ENCODE results near the gene TLR7.

The TLR7 gene

GRCh38 chrX:12871257-12871656 is 4.4 kb downstream of the TLR7 start:
- H3K27me3 ChIP-seq (ENCODE audit: control insufficient read depth, insufficient read depth, low read length): no peaks in the 10 kb centered on the region
- no peaks in the 10 kb centered on the region for H3K36me3 ChIP-seq (ENCODE audit: control insufficient read depth, insufficient read depth, low read length)
- H3K9ac ChIP-seq (ENCODE audit: low read length): no peak overlapping the region
- H3K4me3 ChIP-seq (ENCODE audit: low read length): no peak overlapping the region
- H3K9me3 ChIP-seq (ENCODE audit: control insufficient read depth, low read length): no peaks in the 10 kb centered on the region
- no peaks in the 10 kb centered on the region for H3K4me1 ChIP-seq (ENCODE audit: control insufficient read depth, insufficient read depth, low read length)

DNA sequence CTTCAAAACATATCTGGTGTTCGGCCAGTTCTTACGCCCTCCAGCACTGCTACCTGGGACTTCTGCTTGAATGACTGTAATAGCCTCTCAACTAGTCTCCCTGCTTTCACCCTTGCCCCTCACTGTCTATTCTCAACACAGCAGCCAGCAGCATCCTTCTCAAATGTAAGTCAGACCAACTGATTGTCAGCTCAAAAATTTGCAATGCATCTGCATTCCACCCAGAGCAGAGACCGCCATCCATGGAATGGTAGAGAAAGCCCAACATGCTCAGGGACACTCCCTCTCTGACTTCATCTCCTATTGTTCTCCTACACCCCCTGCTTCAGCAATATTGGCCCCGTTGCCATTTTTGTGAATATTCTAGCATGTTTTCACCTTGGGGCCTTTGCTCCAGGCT is 5.9 kb downstream of the TLR7 start:
- H3K27me3 ChIP-seq (ENCODE audit: control insufficient read depth, insufficient read depth, low read length): no peaks in the 10 kb centered on the region
- H3K4me1 ChIP-seq (ENCODE audit: control insufficient read depth, insufficient read depth, low read length): no peaks in the 10 kb centered on the region
- no peaks in the 10 kb centered on the region for H3K9me3 ChIP-seq (ENCODE audit: control insufficient read depth, low read length)
- no peaks in the 10 kb centered on the region for H3K36me3 ChIP-seq (ENCODE audit: control insufficient read depth, insufficient read depth, low read length)
- no peak overlapping the region for H3K4me3 ChIP-seq (ENCODE audit: low read length)
- no peak overlapping the region for H3K9ac ChIP-seq (ENCODE audit: low read length)

DNA sequence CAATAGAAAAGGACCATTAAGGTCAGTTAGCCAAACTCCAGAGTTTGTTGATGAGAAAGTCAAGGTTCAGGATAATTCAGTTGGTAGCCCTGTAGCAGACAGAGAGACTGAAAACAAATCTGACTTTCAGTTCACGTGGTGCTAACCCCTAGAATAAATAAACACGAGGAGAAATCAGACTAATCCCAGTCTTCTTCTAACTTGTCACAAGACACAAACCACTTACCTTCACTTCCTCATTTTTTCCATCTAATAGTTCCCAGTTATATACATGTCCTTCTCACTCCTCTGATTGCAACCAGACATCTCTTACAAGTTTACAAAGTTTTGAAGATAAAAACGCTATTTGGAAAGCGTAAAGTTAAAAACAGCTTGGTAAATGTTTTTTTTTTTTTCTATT is 7.7 kb downstream of the TLR7 start:
- Histone ChIP-seq H3K4me1 (ENCODE audit: control insufficient read depth, insufficient read depth, low read length) (no peaks in the 10 kb centered on the region), H3K9ac (ENCODE audit: low read length) (no peak overlapping the region), H3K4me3 (ENCODE audit: low read length) (no peak overlapping the region), H3K9me3 (ENCODE audit: control insufficient read depth, low read length) (no peaks in the 10 kb centered on the region), H3K36me3 (ENCODE audit: control insufficient read depth, insufficient read depth, low read length) (no peaks in the 10 kb centered on the region), H3K27me3 (ENCODE audit: control insufficient read depth, insufficient read depth, low read length) (no peaks in the 10 kb centered on the region)

- Histone ChIP-seq H3K4me3 (ENCODE audit: low read length) (no peak overlapping the region), H3K4me1 (ENCODE audit: control insufficient read depth, insufficient read depth, low read length) (no peaks in the 10 kb centered on the region), H3K9ac (ENCODE audit: low read length) (no peak overlapping the region), H3K9me3 (ENCODE audit: control insufficient read depth, low read length) (no peaks in the 10 kb centered on the region), H3K27me3 (ENCODE audit: control insufficient read depth, insufficient read depth, low read length) (no peaks in the 10 kb centered on the region), H3K36me3 (ENCODE audit: control insufficient read depth, insufficient read depth, low read length) (no peaks in the 10 kb centered on the region)
These were observed 10.5 kb downstream of the TLR7 start for GRCh38 chrX:12877386-12877785.

- Histone ChIP-seq H3K36me3 (ENCODE audit: control insufficient read depth, insufficient read depth, low read length) (no peaks in the 10 kb centered on the region), H3K27me3 (ENCODE audit: control insufficient read depth, insufficient read depth, low read length) (no peaks in the 10 kb centered on the region), H3K9me3 (ENCODE audit: control insufficient read depth, low read length) (no peaks in the 10 kb centered on the region), H3K9ac (ENCODE audit: low read length) (no peak overlapping the region), H3K4me3 (ENCODE audit: low read length) (no peak overlapping the region), H3K4me1 (ENCODE audit: control insufficient read depth, insufficient read depth, low read length) (no peaks in the 10 kb centered on the region)
These were observed 11.7 kb downstream of the TLR7 start for GRCh38 chrX:12878536-12878935.

DNA sequence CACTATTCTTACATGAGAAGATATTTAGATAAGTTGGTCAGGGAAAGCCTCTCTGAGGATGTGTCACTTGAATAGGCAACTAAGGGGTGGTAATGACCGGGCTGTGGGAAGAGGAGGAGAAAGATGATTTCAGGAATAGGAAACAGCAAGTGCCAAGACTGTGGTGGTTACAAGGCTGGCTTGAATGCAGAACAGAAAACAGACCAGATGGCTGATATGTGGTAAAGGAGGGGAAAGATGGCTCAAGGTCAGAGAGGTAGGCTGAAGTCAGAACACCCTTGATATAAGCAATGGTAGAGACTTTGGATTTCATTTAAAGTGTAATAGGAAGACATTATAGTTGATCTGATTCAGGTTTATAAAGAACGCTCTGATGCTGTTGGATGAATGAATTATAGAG is 15.0 kb downstream of the TLR7 start:
- H3K36me3 ChIP-seq (ENCODE audit: control insufficient read depth, insufficient read depth, low read length): no peaks in the 10 kb centered on the region
- no peaks in the 10 kb centered on the region for H3K27me3 ChIP-seq (ENCODE audit: control insufficient read depth, insufficient read depth, low read length)
- H3K4me1 ChIP-seq (ENCODE audit: control insufficient read depth, insufficient read depth, low read length): no peaks in the 10 kb centered on the region
- no peaks in the 10 kb centered on the region for H3K9me3 ChIP-seq (ENCODE audit: control insufficient read depth, low read length)
- H3K4me3 ChIP-seq (ENCODE audit: low read length): no peak overlapping the region
- H3K9ac ChIP-seq (ENCODE audit: low read length): no peak overlapping the region

DNA sequence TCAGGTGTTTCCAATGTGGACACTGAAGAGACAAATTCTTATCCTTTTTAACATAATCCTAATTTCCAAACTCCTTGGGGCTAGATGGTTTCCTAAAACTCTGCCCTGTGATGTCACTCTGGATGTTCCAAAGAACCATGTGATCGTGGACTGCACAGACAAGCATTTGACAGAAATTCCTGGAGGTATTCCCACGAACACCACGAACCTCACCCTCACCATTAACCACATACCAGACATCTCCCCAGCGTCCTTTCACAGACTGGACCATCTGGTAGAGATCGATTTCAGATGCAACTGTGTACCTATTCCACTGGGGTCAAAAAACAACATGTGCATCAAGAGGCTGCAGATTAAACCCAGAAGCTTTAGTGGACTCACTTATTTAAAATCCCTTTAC is 18.6 kb downstream of the TLR7 start:
- Histone ChIP-seq H3K4me1 (ENCODE audit: control insufficient read depth, insufficient read depth, low read length) (no peaks in the 10 kb centered on the region), H3K4me3 (ENCODE audit: low read length) (no peak overlapping the region), H3K36me3 (ENCODE audit: control insufficient read depth, insufficient read depth, low read length) (no peaks in the 10 kb centered on the region), H3K27me3 (ENCODE audit: control insufficient read depth, insufficient read depth, low read length) (no peaks in the 10 kb centered on the region), H3K9me3 (ENCODE audit: control insufficient read depth, low read length) (no peaks in the 10 kb centered on the region), H3K9ac (ENCODE audit: low read length) (no peak overlapping the region)

DNA sequence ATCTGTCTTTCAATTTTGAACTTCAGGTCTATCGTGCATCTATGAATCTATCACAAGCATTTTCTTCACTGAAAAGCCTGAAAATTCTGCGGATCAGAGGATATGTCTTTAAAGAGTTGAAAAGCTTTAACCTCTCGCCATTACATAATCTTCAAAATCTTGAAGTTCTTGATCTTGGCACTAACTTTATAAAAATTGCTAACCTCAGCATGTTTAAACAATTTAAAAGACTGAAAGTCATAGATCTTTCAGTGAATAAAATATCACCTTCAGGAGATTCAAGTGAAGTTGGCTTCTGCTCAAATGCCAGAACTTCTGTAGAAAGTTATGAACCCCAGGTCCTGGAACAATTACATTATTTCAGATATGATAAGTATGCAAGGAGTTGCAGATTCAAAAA is 19.7 kb downstream of the TLR7 start:
- H3K9me3 ChIP-seq (ENCODE audit: control insufficient read depth, low read length): no peaks in the 10 kb centered on the region
- no peaks in the 10 kb centered on the region for H3K27me3 ChIP-seq (ENCODE audit: control insufficient read depth, insufficient read depth, low read length)
- H3K9ac ChIP-seq (ENCODE audit: low read length): no peak overlapping the region
- H3K4me3 ChIP-seq (ENCODE audit: low read length): no peak overlapping the region
- no peaks in the 10 kb centered on the region for H3K36me3 ChIP-seq (ENCODE audit: control insufficient read depth, insufficient read depth, low read length)
- H3K4me1 ChIP-seq (ENCODE audit: control insufficient read depth, insufficient read depth, low read length): no peaks in the 10 kb centered on the region

DNA sequence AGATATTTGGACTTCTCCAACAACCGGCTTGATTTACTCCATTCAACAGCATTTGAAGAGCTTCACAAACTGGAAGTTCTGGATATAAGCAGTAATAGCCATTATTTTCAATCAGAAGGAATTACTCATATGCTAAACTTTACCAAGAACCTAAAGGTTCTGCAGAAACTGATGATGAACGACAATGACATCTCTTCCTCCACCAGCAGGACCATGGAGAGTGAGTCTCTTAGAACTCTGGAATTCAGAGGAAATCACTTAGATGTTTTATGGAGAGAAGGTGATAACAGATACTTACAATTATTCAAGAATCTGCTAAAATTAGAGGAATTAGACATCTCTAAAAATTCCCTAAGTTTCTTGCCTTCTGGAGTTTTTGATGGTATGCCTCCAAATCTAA is 20.3 kb downstream of the TLR7 start:
- H3K27me3 ChIP-seq (ENCODE audit: control insufficient read depth, insufficient read depth, low read length): no peaks in the 10 kb centered on the region
- H3K4me3 ChIP-seq (ENCODE audit: low read length): no peak overlapping the region
- H3K9me3 ChIP-seq (ENCODE audit: control insufficient read depth, low read length): no peaks in the 10 kb centered on the region
- H3K4me1 ChIP-seq (ENCODE audit: control insufficient read depth, insufficient read depth, low read length): no peaks in the 10 kb centered on the region
- H3K36me3 ChIP-seq (ENCODE audit: control insufficient read depth, insufficient read depth, low read length): no peaks in the 10 kb centered on the region
- no peak overlapping the region for H3K9ac ChIP-seq (ENCODE audit: low read length)

DNA sequence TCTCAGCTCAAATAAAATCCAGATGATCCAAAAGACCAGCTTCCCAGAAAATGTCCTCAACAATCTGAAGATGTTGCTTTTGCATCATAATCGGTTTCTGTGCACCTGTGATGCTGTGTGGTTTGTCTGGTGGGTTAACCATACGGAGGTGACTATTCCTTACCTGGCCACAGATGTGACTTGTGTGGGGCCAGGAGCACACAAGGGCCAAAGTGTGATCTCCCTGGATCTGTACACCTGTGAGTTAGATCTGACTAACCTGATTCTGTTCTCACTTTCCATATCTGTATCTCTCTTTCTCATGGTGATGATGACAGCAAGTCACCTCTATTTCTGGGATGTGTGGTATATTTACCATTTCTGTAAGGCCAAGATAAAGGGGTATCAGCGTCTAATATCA is 20.9 kb downstream of the TLR7 start:
- Histone ChIP-seq H3K9ac (ENCODE audit: low read length) (no peak overlapping the region), H3K4me3 (ENCODE audit: low read length) (no peak overlapping the region)

DNA sequence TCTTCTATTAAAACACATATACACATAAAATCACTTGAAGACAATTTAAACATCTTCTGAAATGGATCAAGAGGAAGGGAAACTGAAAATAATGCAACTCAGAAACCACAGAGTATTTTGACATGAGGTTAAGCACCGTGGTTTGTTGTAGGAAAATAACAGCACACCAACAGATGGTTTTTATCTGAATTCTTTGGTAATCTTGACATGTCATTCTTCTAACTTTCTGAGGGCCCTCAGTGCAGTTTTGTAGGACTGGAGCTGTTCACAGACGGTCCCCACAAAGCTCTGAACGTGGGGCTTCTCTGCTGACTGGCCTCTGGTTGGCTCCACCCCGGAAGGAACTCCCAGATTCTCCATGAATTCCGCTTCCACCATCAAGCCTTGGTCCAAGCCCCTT is 23.6 kb downstream of the TLR7 start:
- H3K9ac ChIP-seq (ENCODE audit: low read length): no peak overlapping the region
- H3K4me1 ChIP-seq (ENCODE audit: control insufficient read depth, insufficient read depth, low read length): no peaks in the 10 kb centered on the region
- no peaks in the 10 kb centered on the region for H3K27me3 ChIP-seq (ENCODE audit: control insufficient read depth, insufficient read depth, low read length)
- H3K4me3 ChIP-seq (ENCODE audit: low read length): no peak overlapping the region
- no peaks in the 10 kb centered on the region for H3K36me3 ChIP-seq (ENCODE audit: control insufficient read depth, insufficient read depth, low read length)
- no peaks in the 10 kb centered on the region for H3K9me3 ChIP-seq (ENCODE audit: control insufficient read depth, low read length)

More for the DNA sequence above, 20.9 kb downstream of the TLR7 start:
- Histone ChIP-seq H3K36me3 (ENCODE audit: control insufficient read depth, insufficient read depth, low read length) (no peaks in the 10 kb centered on the region), H3K4me1 (ENCODE audit: control insufficient read depth, insufficient read depth, low read length) (no peaks in the 10 kb centered on the region), H3K9me3 (ENCODE audit: control insufficient read depth, low read length) (no peaks in the 10 kb centered on the region), H3K27me3 (ENCODE audit: control insufficient read depth, insufficient read depth, low read length) (no peaks in the 10 kb centered on the region)

- Histone ChIP-seq H3K36me3 (ENCODE audit: control insufficient read depth, insufficient read depth, low read length) (no peaks in the 10 kb centered on the region), H3K4me1 (ENCODE audit: control insufficient read depth, insufficient read depth, low read length) (no peaks in the 10 kb centered on the region), H3K27me3 (ENCODE audit: control insufficient read depth, insufficient read depth, low read length) (no peaks in the 10 kb centered on the region)
These were observed 24.3 kb downstream of the TLR7 start for GRCh38 chrX:12891171-12891570.

GRCh38 chrX:12891915-12892506 is 25.1 kb downstream of the TLR7 start:
- no peak overlapping the region for H3K9ac ChIP-seq (ENCODE audit: low read length)
- H3K4me1 ChIP-seq (ENCODE audit: control insufficient read depth, insufficient read depth, low read length): no peaks in the 10 kb centered on the region
- no peaks in the 10 kb centered on the region for H3K36me3 ChIP-seq (ENCODE audit: control insufficient read depth, insufficient read depth, low read length)
- H3K9me3 ChIP-seq (ENCODE audit: control insufficient read depth, low read length): no peaks in the 10 kb centered on the region
- H3K4me3 ChIP-seq (ENCODE audit: low read length): no peak overlapping the region
- no peaks in the 10 kb centered on the region for H3K27me3 ChIP-seq (ENCODE audit: control insufficient read depth, insufficient read depth, low read length)

More at GRCh38 chrX:12891171-12891570, 24.3 kb downstream of the TLR7 start:
- no peak overlapping the region for H3K9ac ChIP-seq (ENCODE audit: low read length)
- H3K4me3 ChIP-seq (ENCODE audit: low read length): no peak overlapping the region
- no peaks in the 10 kb centered on the region for H3K9me3 ChIP-seq (ENCODE audit: control insufficient read depth, low read length)

Data from mucosa of stomach (tissue), 1 donor.